CD4-positive, alpha-beta T cell treated with Interleukin-17A for 1 hour (primary cell): ENCODE measurements around the gene BLMH.

Source experiments
- DNase-seq: peaks from one replicate; pipeline ENCODE4 v3.0.0-alpha.2; 2020

The BLMH gene, protein sequence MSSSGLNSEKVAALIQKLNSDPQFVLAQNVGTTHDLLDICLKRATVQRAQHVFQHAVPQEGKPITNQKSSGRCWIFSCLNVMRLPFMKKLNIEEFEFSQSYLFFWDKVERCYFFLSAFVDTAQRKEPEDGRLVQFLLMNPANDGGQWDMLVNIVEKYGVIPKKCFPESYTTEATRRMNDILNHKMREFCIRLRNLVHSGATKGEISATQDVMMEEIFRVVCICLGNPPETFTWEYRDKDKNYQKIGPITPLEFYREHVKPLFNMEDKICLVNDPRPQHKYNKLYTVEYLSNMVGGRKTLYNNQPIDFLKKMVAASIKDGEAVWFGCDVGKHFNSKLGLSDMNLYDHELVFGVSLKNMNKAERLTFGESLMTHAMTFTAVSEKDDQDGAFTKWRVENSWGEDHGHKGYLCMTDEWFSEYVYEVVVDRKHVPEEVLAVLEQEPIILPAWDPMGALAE

DNA sequence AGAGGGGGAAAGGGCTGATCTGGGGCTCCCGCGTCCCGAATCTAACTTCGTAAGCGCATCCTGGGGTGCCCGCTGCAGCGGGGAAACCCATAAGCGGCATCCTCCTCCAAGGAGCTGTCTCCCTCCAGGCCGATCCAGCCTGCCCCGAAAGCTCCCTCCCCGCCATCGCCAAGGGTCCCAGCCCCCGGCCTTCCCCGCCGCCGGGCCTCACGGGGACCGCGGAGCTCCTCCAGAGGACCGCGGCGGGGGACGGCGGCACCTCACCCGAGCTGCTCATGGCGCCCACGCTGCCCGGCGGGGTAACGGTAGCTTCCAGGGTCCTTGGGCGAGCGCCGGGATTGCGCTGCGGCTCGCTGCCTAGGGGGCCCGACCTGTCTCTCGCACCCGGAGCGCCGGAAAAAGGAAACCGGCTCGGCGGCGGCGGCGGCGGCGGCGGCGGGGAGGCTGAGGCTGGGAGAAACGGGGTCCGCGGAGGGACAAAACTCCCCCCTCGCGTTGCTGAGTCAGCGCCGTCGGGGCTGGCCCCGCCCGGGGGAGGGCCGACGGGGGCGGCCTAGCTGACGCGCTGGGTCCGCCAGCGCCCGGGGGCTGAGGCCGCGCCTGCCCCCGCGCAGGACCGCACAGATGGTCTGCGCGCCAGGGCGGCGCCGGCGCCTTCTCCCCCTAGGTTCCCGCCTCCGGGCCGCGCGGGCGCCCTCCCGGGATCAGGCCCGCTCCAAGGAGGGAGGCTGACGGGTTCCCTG lies at the start of gene BLMH:
Gene BLMH, minus strand, starts transcription at position 402 of the 743 bp plus-strand sequence. Its CDS starts 125 bp downstream, at position 277.
- peak; percentile 85 for DNase-seq

DNA sequence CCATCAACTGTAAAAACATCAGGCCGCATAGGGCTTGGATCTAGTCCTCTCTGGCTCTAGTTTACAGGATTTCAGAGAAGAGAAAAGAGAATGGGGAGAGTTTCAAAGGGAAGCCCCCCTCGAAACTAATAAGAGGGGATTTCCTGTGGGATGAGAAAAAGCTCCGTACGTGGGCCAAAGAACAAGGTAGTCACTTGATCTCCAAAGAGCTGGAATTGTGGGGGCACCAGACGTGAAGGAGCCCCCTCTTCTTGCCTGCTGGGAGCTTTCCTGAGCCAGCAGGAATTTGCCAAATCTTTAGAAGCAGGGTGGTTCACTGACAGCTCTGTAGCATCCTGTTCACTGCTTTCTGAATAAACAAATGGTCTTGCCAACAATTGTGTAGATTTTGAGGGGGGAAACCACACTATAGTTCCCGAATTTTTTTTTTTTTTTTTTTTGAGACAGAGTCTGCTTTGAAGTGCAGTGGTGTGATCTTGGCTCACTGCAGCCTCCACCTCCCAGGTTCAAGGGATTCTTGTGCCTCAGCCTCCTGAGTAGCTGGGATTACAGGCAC lies 49.1 kb upstream of the BLMH start:
- DNase-seq, result no peak

DNA sequence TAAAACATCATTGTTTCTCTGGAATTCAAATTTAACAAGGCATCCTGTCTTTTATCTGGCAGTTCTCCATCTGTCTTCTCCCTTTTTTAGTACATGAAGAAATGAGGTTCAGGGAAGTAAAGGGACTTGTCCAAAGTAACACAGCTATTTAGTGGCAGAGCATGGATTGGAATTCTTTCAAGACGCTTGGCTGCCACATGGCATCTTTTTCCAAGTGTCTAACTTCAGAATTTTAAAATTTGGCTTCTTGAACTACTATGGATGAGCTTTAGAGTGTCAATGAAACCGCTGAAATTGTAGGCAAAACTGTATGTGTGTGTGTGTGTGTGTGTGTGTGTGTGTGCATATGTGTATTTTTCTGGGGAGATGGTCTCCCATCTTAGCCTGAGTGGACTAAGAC lies 47.3 kb upstream of the BLMH start:
- no peak for DNase-seq

DNA sequence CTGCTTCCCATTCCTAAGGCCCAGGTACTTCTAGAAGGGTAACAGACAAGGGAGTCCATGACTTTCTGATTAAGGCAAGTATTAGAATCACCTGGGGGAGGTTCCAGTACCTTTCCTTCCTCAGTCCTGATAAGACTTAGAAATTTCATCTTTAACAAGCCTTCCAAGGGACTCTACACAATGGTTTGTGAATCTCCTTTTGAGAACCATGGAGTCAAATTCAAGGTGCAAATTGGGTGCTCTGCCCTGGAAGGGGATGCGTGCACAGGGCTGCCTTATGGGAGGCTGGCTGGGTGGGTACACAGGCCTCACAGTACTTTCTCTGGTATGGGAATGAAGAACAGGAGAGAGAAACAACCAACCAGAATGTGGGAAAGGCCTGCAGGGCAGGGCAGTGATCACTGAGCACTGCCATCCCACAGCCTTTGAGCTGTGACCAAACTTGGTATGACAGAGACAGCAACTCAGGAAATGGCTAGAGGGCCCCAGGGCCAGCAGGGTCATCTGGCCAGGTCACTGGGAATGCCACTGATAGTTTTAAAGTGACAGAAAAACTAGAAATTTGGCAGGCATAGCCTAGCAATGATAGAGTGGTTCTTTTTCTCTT lies 45.8 kb upstream of the BLMH start:
- DNase-seq, result no peak

DNA sequence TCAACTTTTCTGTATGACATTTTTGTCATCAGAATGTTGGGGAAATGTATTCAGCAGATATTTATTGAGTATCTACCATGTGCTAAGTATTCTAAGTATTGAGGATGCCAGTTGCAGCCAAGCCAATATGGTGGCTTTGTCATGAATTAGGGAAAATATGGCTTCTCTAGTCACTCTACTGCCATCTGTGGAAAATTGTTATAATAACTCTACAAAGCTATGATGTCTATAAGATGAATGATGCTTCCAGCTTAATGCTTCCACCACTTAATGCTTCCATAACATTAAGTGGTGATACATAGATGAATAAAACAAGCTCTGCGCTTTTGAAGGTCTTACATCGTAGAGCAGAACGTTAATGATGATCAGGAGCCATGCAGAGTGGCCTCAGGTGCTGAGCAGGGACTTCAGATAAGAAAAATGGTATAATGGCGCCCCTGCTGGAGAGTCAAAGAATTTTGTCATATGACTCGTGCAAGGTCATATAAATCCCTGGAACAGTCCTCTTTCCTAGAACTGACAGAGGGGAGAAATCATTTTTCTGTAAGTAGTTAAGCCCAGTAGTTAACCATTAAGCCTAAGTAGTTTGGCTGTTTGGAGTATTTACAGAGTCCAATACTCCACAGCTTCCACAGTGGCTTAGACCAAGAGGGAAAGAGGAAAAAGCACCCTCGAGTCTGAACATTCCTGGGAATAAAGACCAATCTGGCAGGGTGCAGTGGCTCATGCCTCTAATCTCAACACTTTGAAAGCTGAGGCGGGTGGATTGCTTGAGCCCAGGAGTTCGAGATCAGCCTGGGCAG lies 44.8 kb upstream of the BLMH start:
- peak; percentile 80 for DNase-seq

DNA sequence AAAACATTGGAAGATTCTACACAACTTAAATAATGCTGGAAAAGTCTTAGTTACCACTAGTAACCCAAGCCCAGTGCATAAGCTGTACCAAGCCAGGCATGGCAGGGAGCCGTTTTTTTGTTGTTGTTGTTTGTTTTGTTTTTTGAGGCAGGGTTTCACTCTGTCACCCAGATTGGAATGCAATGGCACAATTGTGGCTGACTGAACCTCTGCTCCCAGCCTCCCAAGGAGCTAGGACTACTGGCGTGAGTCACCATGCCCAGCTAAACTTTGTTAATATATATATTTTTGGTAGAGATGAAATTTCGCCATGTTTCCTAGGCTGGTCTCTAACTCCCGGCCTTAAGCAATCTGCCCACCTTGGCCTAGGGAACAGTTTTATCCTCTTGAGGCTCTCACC lies 42.7 kb upstream of the BLMH start:
- DNase-seq, result no peak

DNA sequence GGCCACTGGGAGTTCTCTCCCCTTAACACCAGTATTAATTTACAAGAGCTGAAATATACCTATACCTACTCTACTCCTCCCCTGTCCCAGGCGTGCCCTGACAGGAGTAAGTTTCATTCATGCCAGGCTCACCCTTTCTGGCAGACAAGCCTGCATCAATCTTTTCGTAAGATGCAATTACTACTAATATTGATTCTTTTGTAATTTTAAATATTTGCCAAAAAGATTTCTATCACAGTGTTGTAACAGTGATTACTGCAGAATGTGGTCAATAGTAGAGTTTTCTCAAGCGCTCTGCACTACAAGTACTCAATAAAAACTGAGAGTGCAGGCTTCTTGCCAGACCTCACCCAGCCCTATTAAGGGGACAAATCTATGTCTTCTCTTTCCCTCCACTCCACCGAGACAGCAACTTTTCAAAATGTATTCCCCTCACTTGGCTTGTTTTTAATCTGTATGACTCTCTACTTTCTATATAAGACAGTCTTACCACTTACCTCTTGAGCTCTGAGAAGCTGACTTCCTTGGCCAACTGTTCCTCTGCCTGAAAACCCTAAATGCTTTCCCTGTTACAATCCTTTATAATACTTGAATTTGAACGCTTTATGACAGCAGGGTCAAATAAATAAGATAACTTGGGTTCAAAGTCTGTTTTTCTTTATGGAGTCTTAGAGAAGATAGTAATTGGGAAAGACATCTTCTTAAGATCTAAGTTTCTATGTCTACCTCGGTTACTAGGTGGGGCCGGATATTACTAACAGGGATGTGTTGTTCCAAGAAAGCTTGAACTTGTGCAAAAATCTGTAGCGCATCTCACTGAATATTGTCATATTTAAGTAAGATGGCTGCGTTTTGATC lies 42.0 kb upstream of the BLMH start, which contains the start of gene TMIGD1:
Gene TMIGD1, minus strand, starts transcription at position 555 of the 858 bp plus-strand sequence. CDS start 1,924 bp downstream, outside the sequence.
- DNase-seq, result no peak

DNA sequence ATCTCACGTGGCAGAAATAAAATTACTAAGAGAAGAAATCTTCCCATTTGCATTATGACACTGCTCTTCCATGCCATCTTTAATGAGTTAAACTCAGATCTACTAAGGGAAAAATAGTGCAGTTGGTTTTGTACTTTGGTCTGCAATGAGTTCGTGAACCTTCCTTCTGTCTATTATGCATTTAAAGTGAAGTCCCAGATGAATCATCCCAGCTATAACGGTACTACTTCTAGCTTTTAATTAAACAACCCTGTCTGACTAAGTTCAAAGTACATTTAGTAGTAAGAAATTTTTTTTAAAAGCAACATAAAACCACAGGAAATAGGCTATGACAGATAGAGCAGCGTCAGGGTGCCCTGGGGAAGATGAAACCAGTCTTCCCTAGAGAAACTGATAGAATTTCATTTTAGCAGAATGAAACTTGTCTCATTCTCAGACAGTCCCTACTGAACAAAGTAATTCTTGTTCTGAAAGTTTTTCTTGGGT lies 40.4 kb upstream of the BLMH start:
- peak; percentile 75 for DNase-seq

DNA sequence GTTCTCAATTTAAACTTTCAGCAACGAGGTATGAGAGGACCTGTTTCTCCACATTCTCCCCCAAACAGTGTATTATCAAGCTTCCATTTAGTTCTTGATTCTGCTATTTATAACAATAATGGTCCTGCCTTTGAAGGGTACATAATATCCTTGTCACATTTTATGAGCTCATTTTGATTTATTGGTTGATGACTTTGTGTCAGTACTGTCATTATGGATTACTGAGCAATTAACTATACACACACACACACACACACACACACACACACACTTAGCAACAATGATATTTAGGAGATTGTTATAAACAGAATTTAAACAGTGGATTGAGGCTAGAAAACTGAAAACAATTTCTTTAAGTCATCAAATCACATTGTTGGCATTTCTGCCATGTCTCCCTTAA lies 35.1 kb upstream of the BLMH start:
- no peak for DNase-seq

DNA sequence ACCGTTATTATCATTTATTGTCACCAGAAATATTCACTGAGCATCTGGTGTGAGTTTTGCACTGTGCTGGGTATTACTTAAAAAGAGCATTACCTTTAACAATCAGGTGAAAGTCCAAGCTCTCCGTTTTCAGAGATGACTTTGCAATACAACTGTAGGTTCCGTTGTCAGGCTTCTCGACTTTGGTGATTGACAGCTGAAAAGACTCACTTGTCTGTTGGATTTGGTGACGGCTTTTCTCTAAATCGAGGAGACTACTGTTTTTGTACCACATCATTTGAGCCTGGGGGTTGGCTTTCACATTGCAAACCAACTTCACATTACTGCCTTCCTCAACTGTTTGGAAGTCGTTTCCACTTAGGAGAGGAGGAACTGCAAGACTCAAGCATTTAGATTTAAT lies 33.0 kb upstream of the BLMH start:
- DNase-seq, result no peak

DNA sequence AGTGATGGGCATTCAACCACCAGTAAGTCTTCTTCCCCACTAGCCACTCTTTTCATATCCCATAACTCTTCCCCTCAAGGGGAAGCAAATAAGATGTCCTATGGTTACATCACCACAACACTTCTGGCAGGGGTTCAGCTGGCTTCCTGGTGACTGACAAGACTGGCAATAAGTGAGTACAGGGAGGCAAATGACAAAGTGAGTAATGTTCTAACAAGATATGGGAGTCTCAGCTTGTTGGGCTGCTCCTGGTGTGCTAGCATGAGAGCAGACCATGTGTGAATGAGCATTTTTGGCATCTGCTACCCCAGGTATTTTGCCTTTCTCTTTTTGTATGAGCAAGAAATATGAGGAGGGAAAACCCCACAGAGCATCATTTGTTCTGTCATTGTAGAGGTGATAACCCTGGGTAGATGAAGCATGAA lies 32.2 kb upstream of the BLMH start:
- DNase-seq, result peak; percentile 39

DNA sequence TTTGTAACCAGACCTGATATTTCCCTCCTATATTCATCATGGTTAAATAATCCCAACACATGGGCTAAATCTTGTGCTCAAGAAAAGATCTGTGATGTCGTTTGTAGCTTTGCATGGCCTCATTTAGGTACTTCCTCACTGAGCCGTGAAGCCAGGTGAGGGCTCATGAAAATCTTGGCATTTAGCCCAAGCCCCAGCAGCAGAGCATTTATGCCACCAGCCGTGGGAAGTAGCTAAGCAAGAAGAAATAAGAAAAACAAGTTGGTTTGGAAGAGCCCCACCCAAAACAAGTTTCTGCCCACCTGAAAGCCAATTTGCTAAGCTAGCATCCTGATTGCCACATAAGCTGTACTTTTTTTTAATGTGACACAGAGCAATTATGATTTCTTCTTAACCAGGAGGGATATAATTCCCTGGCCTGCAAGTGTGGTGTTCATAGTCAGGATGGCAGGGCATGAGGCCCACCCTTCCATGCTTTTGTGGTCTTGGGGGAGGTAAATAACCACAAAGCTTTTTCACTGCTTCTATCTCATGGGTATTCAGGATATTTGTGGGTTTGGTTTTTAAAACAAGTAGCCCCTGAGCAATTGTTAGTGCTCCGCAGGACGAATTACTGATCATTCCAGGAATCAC lies 31.6 kb upstream of the BLMH start:
- DNase-seq, result peak; percentile 73

DNA sequence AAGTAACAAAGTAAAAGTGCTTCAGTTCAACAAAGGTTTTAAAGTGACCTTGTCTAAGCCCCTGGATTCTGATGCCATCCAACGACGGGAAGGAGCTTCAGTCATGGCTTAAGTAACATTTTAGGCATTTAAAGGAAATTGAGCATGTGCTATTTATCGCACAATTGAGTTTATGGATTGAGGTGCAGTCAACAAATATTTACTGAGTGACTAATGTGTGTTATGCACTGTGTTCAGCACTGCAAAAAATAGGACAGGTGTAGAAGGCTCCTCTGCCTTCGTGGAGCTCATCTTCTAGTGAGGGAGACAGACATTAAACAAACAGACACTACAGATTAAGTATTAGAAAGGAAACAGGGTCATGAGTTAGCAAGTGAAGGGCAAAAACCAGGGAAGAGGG lies 29.6 kb upstream of the BLMH start:
- no peak for DNase-seq

DNA sequence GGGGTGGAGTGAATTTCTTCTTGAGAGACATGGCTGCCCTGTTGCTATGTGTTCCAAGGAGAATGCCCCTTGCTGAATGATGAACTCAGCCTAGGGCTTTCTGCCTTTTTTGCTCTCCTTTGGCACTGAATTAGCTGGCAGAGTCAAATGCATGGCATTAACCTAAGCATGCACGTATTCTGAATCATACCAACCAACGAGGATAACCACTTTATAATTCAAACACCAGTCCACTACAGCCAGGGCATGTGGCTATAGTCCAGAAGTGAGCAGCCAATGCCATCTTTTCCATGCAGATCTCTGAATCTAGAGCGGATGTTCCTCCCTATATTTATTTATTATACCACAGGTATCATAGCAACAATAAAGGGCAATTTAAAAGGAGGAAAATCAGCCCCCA lies 26.4 kb upstream of the BLMH start:
- no peak for DNase-seq

DNA sequence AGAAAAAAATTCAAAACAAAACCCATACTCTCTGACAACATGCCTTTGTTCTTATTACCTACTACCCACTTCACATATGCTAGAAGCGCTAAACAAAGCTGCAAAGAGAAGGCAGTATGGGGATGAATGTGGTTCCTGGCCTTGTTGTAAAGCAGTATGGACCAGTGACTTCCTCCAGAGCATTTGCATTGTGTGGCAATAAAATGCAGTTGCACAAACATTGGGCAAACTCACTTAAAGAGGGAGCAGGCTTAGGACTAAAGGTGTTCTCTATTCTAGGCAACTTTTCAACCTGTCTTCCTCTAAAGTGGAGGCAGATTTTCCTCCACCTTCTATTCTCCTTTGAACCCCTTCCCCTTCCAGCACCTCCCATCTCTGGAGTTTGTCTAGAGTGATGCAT lies 25.0 kb upstream of the BLMH start:
- no peak for DNase-seq

DNA sequence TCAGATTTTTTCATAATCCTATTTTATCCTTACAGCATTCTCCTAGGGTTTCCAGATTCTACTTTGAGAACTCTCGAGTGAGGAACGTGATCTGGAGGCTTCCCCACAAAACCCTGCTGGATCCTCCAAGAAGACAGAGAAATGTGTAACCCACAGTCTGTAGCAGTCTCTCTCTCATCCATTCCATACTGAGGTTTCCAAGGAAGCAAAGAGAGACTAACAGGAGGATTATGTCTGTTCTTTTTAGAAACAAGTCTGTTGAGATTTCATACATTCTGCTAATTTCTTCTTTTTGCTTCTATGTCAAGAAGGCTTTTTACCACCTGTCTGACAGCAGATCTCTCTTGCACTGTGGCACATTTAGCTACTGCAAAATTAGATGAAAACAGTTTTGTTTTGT lies 23.4 kb upstream of the BLMH start:
- no peak for DNase-seq

DNA sequence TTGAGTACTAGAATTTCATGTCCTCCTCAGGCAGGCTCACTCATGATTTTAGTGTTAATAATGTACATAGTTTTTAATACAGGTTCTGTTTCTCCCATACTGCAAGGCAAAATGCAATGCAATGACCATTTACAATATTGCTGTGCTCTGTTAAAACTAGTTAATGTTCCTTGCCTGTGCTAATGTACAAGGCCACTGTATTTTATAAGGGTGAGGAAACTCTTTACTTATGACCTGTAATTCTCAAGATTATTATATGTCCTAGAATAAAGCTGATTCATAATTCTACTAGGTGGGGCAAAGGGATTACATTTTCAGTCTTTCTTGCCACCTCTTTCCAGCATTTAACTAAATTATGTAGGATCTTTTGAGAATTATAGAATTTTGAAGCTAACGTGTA lies 22.7 kb upstream of the BLMH start:
- DNase-seq, result no peak

DNA sequence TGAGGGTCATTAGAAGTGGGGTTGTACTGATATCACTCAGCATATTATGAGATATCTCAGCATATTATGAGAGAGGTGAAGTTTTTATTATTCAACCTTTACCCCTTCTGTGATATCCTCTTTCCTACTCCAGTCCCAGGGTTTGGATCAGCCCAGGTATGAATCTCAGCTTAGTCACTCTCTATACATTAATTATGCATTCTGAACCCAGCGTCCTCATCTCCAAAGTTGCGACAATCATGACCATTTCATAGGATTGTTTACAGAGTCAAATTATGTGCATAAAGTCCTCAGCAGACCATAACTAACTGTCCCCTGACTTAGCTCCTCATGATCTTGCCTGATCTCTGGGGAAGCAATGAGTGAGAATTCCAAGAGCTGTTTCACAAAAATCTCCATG lies 20.5 kb upstream of the BLMH start:
- DNase-seq, result no peak

DNA sequence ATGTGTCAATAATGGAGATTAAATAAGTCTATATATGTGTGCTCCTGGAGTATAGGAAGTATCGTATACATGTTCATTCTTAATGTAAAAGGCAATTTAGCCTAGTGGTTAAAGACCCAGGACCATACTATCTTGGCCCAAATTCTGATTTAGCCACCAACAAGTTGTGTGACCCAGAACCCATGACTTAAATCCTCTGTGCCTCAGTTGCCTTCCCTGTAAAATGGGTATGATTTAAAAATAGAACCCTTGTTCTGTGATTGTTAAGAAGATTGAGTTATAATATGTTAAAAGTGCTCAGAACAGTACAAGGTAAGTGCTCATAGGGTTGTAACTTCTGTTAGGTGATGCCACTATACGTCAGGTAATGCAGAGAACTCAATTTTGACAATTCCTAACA lies 18.8 kb upstream of the BLMH start:
- no peak for DNase-seq

DNA sequence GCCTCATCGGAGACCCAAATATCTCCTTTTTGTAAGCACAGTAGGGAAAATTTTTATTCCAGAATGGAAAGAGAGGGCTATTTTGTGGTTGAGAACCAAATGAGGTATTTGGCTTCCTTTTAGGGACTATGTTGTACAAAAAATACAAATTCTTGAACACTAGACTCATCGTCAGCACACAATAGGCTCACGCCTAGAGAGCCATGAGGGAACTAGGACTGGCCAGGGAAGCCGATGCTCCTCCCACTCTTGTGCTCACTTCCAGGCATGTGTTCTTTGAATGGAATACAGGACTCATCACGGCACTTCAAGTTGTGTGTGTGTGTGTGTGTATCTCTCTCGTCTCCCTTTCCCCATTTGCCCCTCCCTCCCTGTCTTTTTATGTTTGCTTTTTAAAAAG lies 17.8 kb upstream of the BLMH start:
- no peak for DNase-seq

DNA sequence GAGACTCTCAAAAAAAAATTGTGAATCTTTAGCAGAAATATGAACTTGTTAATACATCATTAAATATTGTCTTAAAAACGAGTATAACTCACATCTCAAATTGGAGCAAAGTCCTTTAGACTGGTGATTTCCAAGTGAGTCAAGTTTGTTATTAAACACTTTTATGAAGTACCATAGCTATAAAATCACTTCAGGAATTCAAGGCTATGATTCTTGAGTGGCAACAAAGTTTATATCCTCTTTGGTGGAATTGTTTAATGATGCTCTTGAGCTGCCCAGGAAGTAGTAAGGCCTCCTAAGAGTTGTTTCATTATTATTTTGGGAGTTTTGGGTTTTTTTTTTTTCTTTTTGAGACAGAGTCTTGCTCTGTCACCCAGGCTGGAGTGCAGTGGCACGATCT lies 16.7 kb upstream of the BLMH start:
- DNase-seq, result no peak
